ENCODE data around the gene UBQLN3.

UBQLN3 gene

DNA sequence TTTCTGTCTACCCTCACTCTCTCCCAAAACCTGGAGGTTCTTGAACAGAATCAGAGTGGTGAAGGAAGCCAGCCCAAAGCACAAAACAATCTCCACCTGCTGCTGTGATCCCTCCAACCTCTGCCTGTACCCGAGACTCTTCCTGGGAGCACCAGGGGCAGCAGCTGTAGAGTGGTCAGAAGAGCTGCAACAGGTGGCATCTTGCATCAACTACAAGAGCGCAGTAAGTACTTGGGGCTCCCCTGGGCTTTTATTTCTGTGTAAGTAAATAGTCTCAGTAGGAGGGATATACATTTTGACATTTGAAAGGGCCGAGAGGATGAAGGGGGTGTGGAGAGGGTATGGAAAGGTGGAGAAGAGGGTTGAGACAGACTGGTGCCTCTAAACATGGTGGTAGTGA, 15.0 kb upstream of the UBQLN3 start:
- DNase-seq: no peak
- TF ChIP-seq GATA1 (IDR thresholded peaks at IDR 0.05; ENCODE audit: low read depth, low read length) (no peak), POLR2A (IDR thresholded peaks at IDR 0.05; ENCODE audit: low read length) (no peak)

GRCh38 chr11:5522308-5522707, 12.6 kb upstream of the UBQLN3 start:
- no peak for DNase-seq
- TF ChIP-seq POLR2A (IDR thresholded peaks at IDR 0.05; ENCODE audit: low read length): no peak
- no peak for TF ChIP-seq GATA1 (IDR thresholded peaks at IDR 0.05; ENCODE audit: low read depth, low read length)

DNA sequence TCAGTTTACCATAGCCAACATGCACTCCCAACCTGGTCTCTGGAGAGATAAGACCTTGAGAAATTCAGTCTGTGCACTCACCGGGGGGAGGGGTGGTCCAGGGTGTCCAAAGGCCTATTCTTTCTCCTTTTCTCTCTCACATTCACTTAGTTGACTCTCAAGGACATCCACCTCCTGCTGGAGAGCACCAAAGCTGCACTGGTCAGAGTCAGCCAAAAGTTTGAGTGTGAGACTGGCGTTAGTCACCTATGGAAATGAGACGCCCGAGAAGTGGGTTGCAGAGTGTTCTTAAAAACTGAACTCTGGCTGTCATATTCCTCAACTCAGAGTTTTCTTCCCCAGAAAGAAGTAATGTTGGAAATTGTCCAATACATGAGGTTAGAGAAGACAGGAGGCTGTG, 11.8 kb upstream of the UBQLN3 start:
- DNase-seq: no peak
- no peak for TF ChIP-seq POLR2A (IDR thresholded peaks at IDR 0.05; ENCODE audit: low read length)
- TF ChIP-seq GATA1 (IDR thresholded peaks at IDR 0.05; ENCODE audit: low read depth, low read length): no peak

DNA sequence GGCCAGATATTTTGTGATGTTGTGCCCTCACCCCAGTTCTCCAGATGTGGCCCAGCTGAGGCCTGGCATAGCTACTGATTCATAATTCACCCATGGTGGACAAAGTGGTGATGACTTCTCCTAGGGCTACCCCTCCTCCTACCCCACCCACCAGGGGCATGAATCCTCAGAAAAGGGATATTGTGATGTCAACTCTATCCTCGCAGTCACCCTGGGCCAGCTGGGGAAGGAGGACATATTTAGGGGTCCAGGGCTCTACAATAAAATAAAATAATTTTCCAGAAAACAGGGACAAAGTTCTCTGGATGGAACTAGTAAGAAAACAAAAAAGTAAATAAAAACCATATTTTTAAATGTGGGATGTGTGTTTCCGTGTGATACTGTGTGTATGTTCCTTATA, 6.8 kb upstream of the UBQLN3 start, which contains the start of gene UBQLNL:
Gene UBQLNL (minus strand): TSS at position 101 of the 400 bp plus-strand sequence. CDS start 258 bp downstream, outside the sequence.
- DNase-seq: no peak
- TF ChIP-seq GATA1 (IDR thresholded peaks at IDR 0.05; ENCODE audit: low read depth, low read length) (no peak), POLR2A (IDR thresholded peaks at IDR 0.05; ENCODE audit: low read length) (no peak)

DNA sequence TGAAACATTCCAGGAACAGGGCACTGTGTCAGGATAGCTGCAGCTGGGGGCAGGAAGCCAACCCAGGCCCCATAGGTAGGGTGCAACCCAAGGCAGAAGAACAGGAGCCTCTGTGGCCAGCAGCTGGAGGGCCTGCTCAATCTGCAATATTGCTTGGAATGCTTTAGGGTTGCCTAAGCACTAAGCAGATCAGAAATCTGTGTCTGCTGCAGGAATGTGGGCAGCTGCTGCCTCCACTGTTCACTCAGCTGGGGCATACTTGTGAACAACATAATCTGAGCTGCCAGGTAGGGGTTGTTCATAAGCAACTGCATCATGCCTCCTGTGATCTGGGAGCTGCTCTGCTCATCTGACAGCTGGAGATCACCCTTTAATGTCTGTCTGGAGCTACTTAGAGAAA, 5.1 kb upstream of the UBQLN3 start:
- TF ChIP-seq GATA1 (IDR thresholded peaks at IDR 0.05; ENCODE audit: low read depth, low read length) (no peak), POLR2A (IDR thresholded peaks at IDR 0.05; ENCODE audit: low read length) (no peak)
- no peak for DNase-seq

DNA sequence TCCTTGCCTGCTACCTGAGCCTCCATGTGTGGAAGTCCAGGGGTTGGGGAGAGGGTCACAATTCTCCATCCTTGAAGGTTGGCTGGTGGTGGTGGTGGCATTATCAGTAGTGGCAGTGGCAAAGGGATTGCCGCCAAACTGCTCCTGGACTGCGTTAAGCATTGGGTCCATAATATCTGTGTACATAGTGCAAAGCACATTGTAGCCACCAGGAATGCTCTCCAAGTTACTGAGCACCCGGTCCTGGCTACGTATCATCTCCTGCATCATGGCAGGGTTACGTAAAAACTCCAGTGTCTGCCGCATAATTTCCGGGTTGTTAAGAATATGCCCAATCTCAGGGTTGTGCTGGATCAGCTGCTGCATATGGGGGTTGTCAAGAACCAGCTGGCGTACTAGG, 1.2 kb downstream of the UBQLN3 start:
- DNase-seq: no peak
- TF ChIP-seq GATA1 (IDR thresholded peaks at IDR 0.05; ENCODE audit: low read depth, low read length): no peak
- TF ChIP-seq POLR2A (IDR thresholded peaks at IDR 0.05; ENCODE audit: low read length): no peak

DNA sequence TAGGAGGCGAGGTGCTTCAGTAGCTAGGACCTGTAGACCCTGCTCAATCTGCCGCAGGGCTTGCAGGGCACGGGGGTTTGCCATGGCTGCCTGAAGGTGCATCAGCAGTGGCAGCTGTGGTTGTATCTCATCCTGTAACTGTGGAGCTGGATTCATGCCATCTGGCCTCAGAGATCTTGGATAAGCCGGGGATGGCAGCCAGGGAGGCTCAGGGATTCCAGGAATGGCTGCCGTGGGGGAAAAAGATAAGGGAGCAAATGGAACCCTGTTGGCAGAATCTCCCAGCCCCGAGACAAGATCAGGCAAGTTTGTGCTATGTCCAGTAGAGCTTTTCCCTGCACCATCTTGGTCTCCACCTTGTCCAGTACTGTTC, 1.8 kb downstream of the UBQLN3 start:
- TF ChIP-seq GATA1 (IDR thresholded peaks at IDR 0.05; ENCODE audit: low read depth, low read length) (no peak), POLR2A (IDR thresholded peaks at IDR 0.05; ENCODE audit: low read length) (no peak)
- no peak for DNase-seq

DNA sequence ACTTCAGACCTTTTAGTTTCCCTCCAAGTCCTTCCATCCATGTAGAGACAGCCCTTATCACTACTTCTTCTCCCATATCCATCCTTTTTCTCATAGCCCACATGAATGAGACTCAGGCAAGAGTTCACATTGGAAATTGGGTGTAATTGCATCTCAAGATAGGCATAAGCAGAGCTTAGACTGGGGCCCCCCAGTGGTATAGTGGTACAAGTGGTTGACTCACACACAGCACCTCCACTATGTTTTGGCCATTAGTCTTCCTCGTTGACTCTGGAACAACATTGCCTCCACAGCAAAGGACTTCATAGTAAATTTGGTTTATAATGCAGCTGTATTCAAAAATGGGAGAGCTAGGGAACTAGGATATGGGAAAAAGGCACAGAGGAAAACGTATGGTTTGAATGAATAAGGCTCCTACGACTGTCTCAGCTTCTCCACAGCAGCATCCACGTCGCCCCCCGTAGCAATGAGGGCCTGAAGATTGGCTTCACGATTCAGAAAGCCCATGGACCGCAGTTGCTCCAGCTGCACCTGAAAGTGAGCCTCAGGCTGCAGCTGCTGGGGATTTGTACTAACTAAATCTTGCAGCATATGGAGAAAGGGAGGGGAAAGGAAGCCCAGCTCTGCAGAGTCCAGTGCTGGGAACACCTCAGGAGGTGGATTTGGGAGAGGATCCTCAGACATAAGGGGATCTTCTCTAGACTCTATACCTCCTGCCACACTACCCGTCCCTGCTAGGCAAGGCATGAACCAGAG, 2.4 kb downstream of the UBQLN3 start:
- TF ChIP-seq GATA1 (IDR thresholded peaks at IDR 0.05; ENCODE audit: low read depth, low read length): no peak
- no peak for TF ChIP-seq POLR2A (IDR thresholded peaks at IDR 0.05; ENCODE audit: low read length)

DNA sequence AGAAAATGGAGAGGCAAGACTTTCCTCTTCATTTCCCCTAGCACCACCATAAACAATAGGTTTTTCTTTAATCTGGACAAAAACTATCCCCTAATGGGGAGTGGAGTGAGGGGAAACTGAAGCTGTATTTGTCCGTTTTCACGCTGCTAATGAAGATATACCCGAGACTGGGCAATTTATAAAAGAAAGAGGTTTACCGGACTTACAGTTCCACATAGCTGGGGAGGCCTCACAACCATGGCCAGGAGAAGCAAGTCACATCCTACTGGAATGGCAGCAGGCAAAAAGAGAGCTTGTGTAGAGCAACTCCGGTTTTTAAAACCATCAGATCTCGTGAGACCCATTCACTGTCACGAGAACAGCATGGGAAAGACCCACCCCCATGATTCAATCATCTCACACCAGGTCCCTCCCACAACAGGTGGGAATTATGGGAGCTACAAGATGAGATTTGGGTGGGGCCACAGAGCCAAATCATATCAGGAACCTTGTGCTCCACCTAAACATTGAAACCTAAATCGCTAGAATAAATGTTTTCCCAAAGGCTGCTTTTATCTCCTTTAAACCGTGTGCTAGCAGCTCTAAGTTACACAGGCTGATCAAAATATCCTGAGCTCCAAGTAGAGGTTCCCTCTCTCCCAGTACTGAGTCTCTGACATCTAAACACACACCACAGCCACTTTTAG, 4.3 kb downstream of the UBQLN3 start:
- no peak for TF ChIP-seq GATA1 (IDR thresholded peaks at IDR 0.05; ENCODE audit: low read depth, low read length)
- TF ChIP-seq POLR2A (IDR thresholded peaks at IDR 0.05; ENCODE audit: low read length): no peak
- no peak for DNase-seq

More for the DNA sequence above, 2.4 kb downstream of the UBQLN3 start:
- no peak for DNase-seq

DNA sequence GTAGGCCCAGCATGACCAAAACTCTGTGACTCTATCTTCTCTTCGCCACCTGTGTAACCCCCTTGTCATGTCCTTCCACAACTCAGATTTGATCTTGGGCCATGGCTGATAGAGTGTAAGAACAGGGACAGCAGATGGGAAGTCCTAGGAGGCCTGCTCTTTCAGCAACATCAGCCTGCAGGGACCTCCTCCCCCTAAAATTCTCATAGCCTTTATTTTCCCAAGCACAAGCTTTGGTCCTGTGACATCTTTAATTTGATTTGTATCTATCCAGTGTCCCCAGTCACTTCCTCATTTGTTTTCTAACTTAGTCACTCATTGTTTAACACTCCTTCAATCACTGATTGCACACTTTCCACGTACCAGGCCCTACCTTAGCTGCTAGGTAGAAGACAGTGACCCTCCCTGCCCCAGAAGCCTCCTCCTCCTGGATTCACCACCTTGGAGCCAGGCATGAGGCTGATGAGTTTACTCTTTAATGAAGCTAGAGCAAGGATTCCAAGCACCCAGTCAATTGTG, 5.3 kb downstream of the UBQLN3 start:
- no peak for DNase-seq
- TF ChIP-seq GATA1 (IDR thresholded peaks at IDR 0.05; ENCODE audit: low read depth, low read length) (no peak), POLR2A (IDR thresholded peaks at IDR 0.05; ENCODE audit: low read length) (no peak)

GRCh38 chr11:5500393-5500801, 9.4 kb downstream of the UBQLN3 start:
- no peak for DNase-seq
- no peak for TF ChIP-seq GATA1 (IDR thresholded peaks at IDR 0.05; ENCODE audit: low read depth, low read length)
- no peak for TF ChIP-seq POLR2A (IDR thresholded peaks at IDR 0.05; ENCODE audit: low read length)

GRCh38 chr11:5499671-5500070, 10.1 kb downstream of the UBQLN3 start:
- DNase-seq: no peak
- TF ChIP-seq GATA1 (IDR thresholded peaks at IDR 0.05; ENCODE audit: low read depth, low read length): no peak
- TF ChIP-seq POLR2A (IDR thresholded peaks at IDR 0.05; ENCODE audit: low read length): no peak

DNA sequence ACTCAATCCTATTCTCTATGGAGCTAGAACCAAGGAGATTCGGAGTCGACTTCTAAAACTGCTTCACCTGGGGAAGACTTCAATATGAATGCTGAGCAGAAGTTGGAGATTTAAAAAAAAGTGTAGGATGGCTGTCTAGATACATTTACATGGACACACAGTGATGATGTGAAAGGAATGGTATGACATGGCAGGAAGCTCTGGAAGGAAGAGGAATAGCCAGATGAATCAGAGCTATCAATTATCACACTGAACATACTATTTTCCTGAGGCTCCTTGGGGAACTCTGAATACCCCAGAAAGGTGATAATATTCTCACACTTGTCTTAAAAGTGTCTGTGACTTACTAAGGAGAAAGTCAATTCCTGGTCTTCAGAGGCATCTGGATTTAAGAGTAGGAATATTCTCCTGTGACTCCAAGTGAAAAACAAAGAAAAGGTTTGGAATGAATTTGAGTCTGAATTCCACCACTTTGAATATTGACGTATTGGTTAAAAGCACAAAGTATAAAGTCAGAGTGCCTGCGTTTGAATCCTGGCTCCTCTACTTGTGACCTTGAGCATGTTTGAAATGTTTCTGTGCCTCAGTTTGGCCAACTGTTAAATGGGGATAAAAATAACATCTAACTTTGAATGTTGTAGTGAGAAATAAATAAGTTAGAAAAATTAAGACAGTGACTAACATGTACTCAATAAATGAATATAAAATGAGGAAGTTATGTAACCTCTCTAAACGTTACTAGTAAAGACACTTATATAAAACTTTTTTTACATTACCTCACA, 20.0 kb downstream of the UBQLN3 start:
- no peak for TF ChIP-seq GATA1 (IDR thresholded peaks at IDR 0.05; ENCODE audit: low read depth, low read length)
- TF ChIP-seq POLR2A (IDR thresholded peaks at IDR 0.05; ENCODE audit: low read length): no peak
- DNase-seq: no peak
